ENCODE measurements around the gene C4orf50. TPM values are rescaled to one million over a fixed set of nuclear protein-coding genes. Genes with fewer than 3 reads are reported as not detected.

Gene C4orf50
- total and polyA plus RNA-seq, 10 of the 15 experiments (the other 5 are each of a cell fraction or from before 2014, with no cell fraction given) = 0.04 to 0.09 (median 0.05) TPM; not detected in 3

- DNase-seq (ENCODE audit: low read depth, low spot score) (no peak), ATAC-seq (no peak; the same call in 2 of the 3 replicates), FAIRE-seq (no peak)
- no peaks in the 10 kb centered on the region; a peak in 2 of 4 replicates for H3K27me3 ChIP-seq (replicated peaks in 1 of 2; ENCODE audit: control insufficient read depth in 2 of 2, insufficient read depth in 2 of 2, low read length in 1 of 2)
- no peak overlapping the region for H3K9ac ChIP-seq (ENCODE audit: control insufficient read depth, insufficient read depth, low read length)
- H3K4me1 ChIP-seq (ENCODE audit: control insufficient read depth, insufficient read depth, low read length) = peaks cover 11% of the 10 kb centered on the region
- in situ Hi-C loops (cut with MboI) (loop anchor here (5.0 kb wide), 1 partner anchor 331 kb away; no protein-coding TSS in a partner anchor), intact Hi-C loops (cut with micrococcal nuclease; ENCODE audit: unreplicated experiment) (loop anchor here (5.0 kb wide), 1 partner anchor 256 kb away; no protein-coding TSS in a partner anchor)
- H2AFZ ChIP-seq (ENCODE audit: control insufficient read depth, low read depth, low read length) = no peak overlapping the region
- H3K4me2 ChIP-seq (ENCODE audit: control insufficient read depth, insufficient read depth) = no peak overlapping the region
- CTCF ChIA-PET = interaction anchor here (0.7 to 4.8 kb wide), 9 partner anchors 13 to 548 kb away, joined by 3 to 80 read pairs (median 19); partner anchors contain the start of gene C4orf50
- RAD21 ChIA-PET (ENCODE audit: unreplicated experiment) = interaction anchor here (1.3 to 3.5 kb wide), 4 partner anchors 254 to 334 kb away, joined by 4 to 26 read pairs (median 18); partner anchors contain the start of gene WFS1
- H3K4me3 ChIP-seq = no peak overlapping the region
- no peak overlapping the region for H3K27ac ChIP-seq (ENCODE audit: control insufficient read depth, insufficient read depth)
- no peaks in the 10 kb centered on the region for H3K36me3 ChIP-seq (ENCODE audit: control insufficient read depth in 2 of 2, insufficient read depth in 2 of 2, low read length in 1 of 2)
- H3K9me3 ChIP-seq (replicated peaks; ENCODE audit: control insufficient read depth, insufficient read depth, low read length) = no peaks in the 10 kb centered on the region
- WGBS (ENCODE audit: insufficient coverage, insufficient replicate concordance, low lambda C conversion rate, missing lambda C conversion rate) = 6% methylated on average over 3 of the region's 4 CpGs
- H4K20me1 ChIP-seq (ENCODE audit: control insufficient read depth, insufficient read depth) = no peaks in the 10 kb centered on the region
- POLR2A ChIA-PET = no interaction called here
- no peaks in the 10 kb centered on the region for H3K79me2 ChIP-seq (ENCODE audit: control insufficient read depth, insufficient read depth, low read length)
- SMC1A ChIA-PET (ENCODE audit: uncharacterized antibody, unreplicated experiment) = interaction anchor here (4.9 kb wide), 1 partner anchor 253 kb away, joined by 40 read pairs; no protein-coding TSS in a partner anchor
- no TSS peak for BruUV-seq (replicated peaks)
- TF ChIP-seq RFX5 (IDR thresholded peaks at IDR 0.05; ENCODE audit: low read depth, low read length) (no peak), SMARCA5 (IDR thresholded peaks at IDR 0.05) (no peak), CBFB (IDR thresholded peaks at IDR 0.05; ENCODE audit: low read depth) (no peak), ZNF384 (IDR thresholded peaks at IDR 0.05; ENCODE audit: borderline replicate concordance, low read depth, low read length) (no peak), GATAD2B (conservative IDR thresholded peaks at IDR 0.05; ENCODE audit: low read depth) (no peak), RCOR1 (conservative IDR thresholded peaks at IDR 0.05; ENCODE audit: low read depth, low read length) (no peak), ATF7 (IDR thresholded peaks at IDR 0.05; ENCODE audit: low read depth) (no peak), CBX3 (IDR thresholded peaks at IDR 0.05; ENCODE audit: borderline replicate concordance, low read depth) (no peak), HDAC2 (IDR thresholded peaks at IDR 0.05) (no peak), FOXK2 (IDR thresholded peaks at IDR 0.05) (no peak), SP1 (IDR thresholded peaks at IDR 0.05; ENCODE audit: low read depth, low read length) (no peak), IRF5 (IDR thresholded peaks at IDR 0.05; ENCODE audit: borderline replicate concordance) (no peak), IRF3 (IDR thresholded peaks at IDR 0.05) (no peak), RBBP5 (conservative IDR thresholded peaks at IDR 0.05) (no peak), CEBPZ (IDR thresholded peaks at IDR 0.05; ENCODE audit: low read depth, low read length) (no peak), CHD4 (IDR thresholded peaks at IDR 0.05) (no peak), ZBTB11 (CRISPR knock-in tag; IDR thresholded peaks at IDR 0.05) (no peak)
Observed at GRCh38 chr4:5996641-5997040, 21.6 kb downstream of the C4orf50 start.

Data from GM12878 (cell line).